ENCODE results near the gene LGALS12.
"Not testable (repeated sequence)": the region's sequence is repeated elsewhere in the genome, so short reads cannot be mapped to it uniquely, and the experiment has no call there.

LGALS12 gene

GRCh38 chr11:63517156-63517555 lies 11.3 kb downstream of the LGALS12 start:
- Histone ChIP-seq H3K27ac (no peak overlapping the region), H3K9me3 (no peaks in the 10 kb centered on the region), H3K36me3 (no peaks in the 10 kb centered on the region), H3K4me3 (no peak overlapping the region), H3K4me1 (no peaks in the 10 kb centered on the region), H3K27me3 (no peaks in the 10 kb centered on the region)
- intact Hi-C loops (cut with DNase I; ENCODE audit: low total_unique reads): no loop called here
- no peak for DNase-seq
- TF ChIP-seq, protein P1, sequence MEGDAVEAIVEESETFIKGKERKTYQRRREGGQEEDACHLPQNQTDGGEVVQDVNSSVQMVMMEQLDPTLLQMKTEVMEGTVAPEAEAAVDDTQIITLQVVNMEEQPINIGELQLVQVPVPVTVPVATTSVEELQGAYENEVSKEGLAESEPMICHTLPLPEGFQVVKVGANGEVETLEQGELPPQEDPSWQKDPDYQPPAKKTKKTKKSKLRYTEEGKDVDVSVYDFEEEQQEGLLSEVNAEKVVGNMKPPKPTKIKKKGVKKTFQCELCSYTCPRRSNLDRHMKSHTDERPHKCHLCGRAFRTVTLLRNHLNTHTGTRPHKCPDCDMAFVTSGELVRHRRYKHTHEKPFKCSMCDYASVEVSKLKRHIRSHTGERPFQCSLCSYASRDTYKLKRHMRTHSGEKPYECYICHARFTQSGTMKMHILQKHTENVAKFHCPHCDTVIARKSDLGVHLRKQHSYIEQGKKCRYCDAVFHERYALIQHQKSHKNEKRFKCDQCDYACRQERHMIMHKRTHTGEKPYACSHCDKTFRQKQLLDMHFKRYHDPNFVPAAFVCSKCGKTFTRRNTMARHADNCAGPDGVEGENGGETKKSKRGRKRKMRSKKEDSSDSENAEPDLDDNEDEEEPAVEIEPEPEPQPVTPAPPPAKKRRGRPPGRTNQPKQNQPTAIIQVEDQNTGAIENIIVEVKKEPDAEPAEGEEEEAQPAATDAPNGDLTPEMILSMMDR (IDR thresholded peaks at IDR 0.05): no peak

DNA sequence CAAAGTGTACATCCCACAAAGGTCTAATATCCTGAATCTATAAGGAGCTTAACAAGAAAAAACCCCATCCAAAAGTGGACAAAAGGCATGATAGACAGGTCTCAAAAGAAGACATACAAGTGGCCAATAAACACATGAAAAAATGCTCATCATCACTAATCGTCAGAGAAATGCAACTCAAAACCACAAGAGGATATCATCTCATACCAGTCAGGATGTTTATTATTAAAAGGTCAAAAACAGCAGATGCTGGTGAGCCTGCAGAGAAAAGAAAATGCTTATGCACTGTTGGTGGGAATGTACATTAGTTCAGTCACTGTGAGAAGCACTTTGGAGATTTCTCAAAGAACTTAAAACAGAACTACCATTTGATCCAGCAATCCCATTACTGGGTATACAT lies 12.7 kb downstream of the LGALS12 start:
- Histone ChIP-seq H3K27ac (no peak overlapping the region), H3K4me1 (no peaks in the 10 kb centered on the region), H3K4me3 (no peak overlapping the region), H3K9me3 (peaks cover 0 to 4% (median 0%) of the 10 kb centered on the region in 3 donors), H3K36me3 (no peaks in the 10 kb centered on the region), H3K27me3 (no peaks in the 10 kb centered on the region)
- no peak for DNase-seq
- TF ChIP-seq, protein P1 (IDR thresholded peaks at IDR 0.05): no peak
- intact Hi-C loops (cut with DNase I; ENCODE audit: low total_unique reads): no loop called here

- Histone ChIP-seq H3K27me3 (peaks cover 0 to 2% of the 10 kb centered on the region in 2 donors), H3K36me3 (no peaks in the 10 kb centered on the region), H3K9me3 (peaks cover 0 to 4% (median 0%) of the 10 kb centered on the region in 3 donors), H3K4me1 (no peaks in the 10 kb centered on the region), H3K27ac (no peak overlapping the region), H3K4me3 (no peak overlapping the region)
- intact Hi-C loops (cut with DNase I; ENCODE audit: low total_unique reads): no loop called here
- DNase-seq: no peak
- TF ChIP-seq, protein P1 (IDR thresholded peaks at IDR 0.05): no peak
These were observed 14.8 kb downstream of the LGALS12 start for GRCh38 chr11:63520606-63521170.

- intact Hi-C loops (cut with DNase I; ENCODE audit: low total_unique reads): no loop called here
- peaks cover 0 to 2% of the 10 kb centered on the region in 2 donors for H3K27me3 ChIP-seq
- peaks cover 0 to 4% (median 0%) of the 10 kb centered on the region in 3 donors for H3K9me3 ChIP-seq
- no peak overlapping the region for H3K27ac ChIP-seq
- no peak overlapping the region for H3K4me3 ChIP-seq
- no peaks in the 10 kb centered on the region for H3K4me1 ChIP-seq
- DNase-seq: no peak
- TF ChIP-seq, protein P1 (IDR thresholded peaks at IDR 0.05): no peak
- H3K36me3 ChIP-seq: no peaks in the 10 kb centered on the region
These were observed 16.0 kb downstream of the LGALS12 start for GRCh38 chr11:63521896-63522295.

DNA sequence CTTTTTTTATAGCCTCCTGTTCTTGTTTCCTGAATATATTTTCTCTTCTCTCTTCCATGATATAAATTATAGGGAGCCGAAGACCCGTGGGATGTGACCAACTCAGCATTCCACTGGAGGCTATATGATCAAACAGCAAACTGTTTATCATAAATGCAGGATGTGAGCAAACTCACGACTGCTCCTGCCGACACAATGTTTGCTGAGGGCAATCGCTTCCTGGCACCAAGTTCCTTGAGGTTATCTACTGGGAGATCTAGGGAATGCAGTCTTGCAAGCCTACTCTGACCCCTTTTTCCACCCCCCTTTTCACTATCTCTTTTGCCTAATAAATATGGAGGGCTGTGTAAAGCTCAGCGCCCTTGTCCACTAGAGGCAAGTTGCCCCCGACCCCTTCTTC lies 17.3 kb downstream of the LGALS12 start:
- no peak overlapping the region for H3K27ac ChIP-seq
- H3K4me3 ChIP-seq: no peak overlapping the region
- peaks cover 0 to 4% (median 0%) of the 10 kb centered on the region in 3 donors for H3K9me3 ChIP-seq
- TF ChIP-seq, protein P1 (IDR thresholded peaks at IDR 0.05): no peak
- DNase-seq: no peak
- no peaks in the 10 kb centered on the region for H3K4me1 ChIP-seq
- peaks cover 0 to 2% of the 10 kb centered on the region in 2 donors for H3K27me3 ChIP-seq
- H3K36me3 ChIP-seq: no peaks in the 10 kb centered on the region
- intact Hi-C loops (cut with DNase I; ENCODE audit: low total_unique reads): no loop called here

- Histone ChIP-seq H3K4me3 (no peak overlapping the region), H3K9me3 (peaks cover 0 to 4% (median 0%) of the 10 kb centered on the region in 3 donors), H3K36me3 (no peaks in the 10 kb centered on the region), H3K27ac (no peak overlapping the region), H3K27me3 (peaks cover 0 to 2% of the 10 kb centered on the region in 2 donors), H3K4me1 (peaks cover 0 to 13% (median 10%) of the 10 kb centered on the region in 4 donors)
- intact Hi-C loops (cut with DNase I; ENCODE audit: low total_unique reads): no loop called here
- TF ChIP-seq, protein P1 (IDR thresholded peaks at IDR 0.05): no peak
- DNase-seq: no peak
These were observed 21.8 kb downstream of the LGALS12 start for GRCh38 chr11:63527667-63528066.

DNA sequence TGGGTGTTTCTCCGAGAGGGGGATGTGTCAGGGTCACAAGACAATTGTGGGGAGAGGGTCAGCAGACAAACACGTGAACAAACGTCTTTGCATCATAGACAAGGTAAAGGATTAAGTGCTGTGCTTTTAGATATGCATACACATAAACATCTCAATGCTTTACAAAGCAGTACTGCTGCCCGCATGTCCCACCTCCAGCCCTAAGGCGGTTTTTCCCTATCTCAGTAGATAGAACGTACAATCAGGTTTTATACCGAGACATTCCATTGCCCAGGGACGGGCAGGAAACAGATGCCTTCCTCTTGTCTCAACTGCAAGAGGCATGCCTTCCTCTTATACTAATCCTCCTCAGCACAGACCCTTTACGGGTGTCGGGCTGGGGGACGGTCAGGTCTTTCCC lies 22.3 kb downstream of the LGALS12 start:
- H3K36me3 ChIP-seq; DNase-seq; H3K27me3 ChIP-seq; H3K27ac ChIP-seq; H3K4me3 ChIP-seq; H3K9me3 ChIP-seq; intact Hi-C loops (cut with DNase I; ENCODE audit: low total_unique reads): not testable (repeated sequence)
- H3K4me1 ChIP-seq: peaks cover 0 to 18% (median 12%) of the 10 kb centered on the region in 4 donors

DNA sequence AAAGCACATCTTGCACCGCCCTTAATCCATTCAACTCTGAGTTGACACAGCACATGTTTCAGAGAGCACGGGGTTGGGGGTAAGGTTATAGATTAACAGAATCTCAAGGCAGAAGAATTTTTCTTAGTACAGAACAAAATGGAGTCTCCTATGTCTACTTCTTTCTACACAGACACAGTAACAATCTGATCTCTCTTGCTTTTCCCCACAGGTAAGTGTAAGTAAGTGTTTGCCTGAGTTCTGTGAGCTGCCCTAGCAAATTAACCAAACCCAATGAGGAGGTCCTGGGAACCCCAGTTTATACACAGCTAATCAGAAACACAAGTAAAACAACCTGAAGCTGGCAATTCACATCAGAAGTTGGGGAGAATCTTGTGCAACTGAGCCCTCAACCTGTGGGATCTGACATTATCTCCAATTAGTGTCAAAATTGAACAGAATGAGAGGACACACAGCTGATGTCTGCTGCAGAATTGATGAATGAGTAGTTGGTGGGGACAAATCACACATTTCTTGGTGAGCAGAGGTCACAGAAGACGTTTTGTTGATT lies 22.9 kb downstream of the LGALS12 start:
- H3K36me3 ChIP-seq; H3K27me3 ChIP-seq; intact Hi-C loops (cut with DNase I; ENCODE audit: low total_unique reads): not testable (repeated sequence)

More for the DNA sequence above, 22.9 kb downstream of the LGALS12 start:
- not testable (repeated sequence) for DNase-seq, H3K27ac ChIP-seq, H3K4me3 ChIP-seq, H3K9me3 ChIP-seq
- peaks cover 0 to 18% (median 12%) of the 10 kb centered on the region in 4 donors for H3K4me1 ChIP-seq
